Left kidney (tissue), 2 donors: Measurements from ENCODE around the gene SV2C. TPM values are rescaled to one million over a fixed set of nuclear protein-coding genes. Genes with fewer than 3 reads are reported as not detected.
A peak's percentile ranks its signal among the peaks of the same experiment; 100 is the strongest.

ENCODE experiments used
- DNase-seq: peaks from one replicate; pipeline ENCODE4 v3.0.0-alpha.2; 2013
- polyA plus RNA-seq: library from polyadenylated mRNA; unstranded; fragments of 120-200 nt; gene quantifications from one replicate; pipeline ENCODE4 v1.2.1, GENCODE V29; 2013; ENCODE audit not compliant: insufficient read length

The SV2C gene
- polyA plus RNA-seq, 1 donor, result 0.08 TPM

DNA sequence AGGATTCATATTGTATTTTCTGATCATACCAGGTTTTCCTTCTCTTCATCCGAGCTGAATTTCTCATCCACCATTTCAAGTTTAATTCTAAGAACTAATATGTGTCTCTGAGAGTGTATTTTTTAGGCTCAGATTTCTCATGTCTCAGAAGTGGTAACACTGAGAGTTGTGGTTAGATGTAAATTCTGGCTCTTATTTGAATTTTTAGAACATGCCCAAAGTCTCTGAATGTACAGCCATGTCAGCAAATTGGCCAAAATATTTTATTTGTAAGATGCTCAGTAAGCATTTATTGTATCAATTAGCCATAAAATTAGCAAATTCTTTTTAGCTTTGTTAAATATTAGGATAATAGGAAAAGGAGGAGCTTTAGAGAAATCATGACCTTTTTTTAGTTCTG lies 16.6 kb downstream of the SV2C start:
- no peak for DNase-seq

DNA sequence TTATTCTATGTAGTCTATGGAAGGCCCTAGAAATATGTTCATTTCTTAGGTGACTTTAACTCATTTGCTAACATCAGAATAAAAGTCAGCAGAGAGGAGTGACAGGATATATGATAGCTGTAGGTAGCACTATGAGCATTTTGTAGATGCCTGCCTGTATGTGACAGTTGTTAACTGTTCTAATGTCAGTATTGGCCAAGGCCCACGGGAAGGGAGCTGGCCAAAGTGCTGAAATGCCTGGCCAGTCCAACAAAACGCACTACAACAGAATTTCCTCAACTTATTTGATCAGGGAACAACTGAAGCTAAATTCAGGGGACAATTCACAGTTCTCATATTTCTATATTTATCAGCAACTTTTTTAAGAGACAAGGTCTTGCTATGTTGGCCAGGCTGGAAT lies 20.8 kb downstream of the SV2C start:
- peak; percentile 67 for DNase-seq

DNA sequence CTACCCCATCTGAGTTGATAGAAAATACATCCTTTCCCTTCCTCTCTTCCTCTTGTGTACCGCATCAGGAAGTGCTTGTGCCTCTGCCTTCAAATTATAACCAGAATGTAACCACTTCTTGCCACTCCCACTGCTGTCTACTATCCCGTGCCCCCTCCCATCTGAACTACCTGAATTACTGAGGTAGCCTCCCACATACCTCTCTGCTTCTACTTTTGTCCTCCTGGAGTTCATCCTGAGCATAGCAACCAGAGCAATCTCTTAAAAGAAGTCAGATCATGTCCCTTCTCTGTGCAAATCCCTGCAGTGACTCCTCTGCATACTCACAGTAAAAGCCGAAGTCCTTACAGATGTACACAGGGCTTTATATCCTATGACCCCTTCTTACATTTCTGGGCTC lies 23.0 kb downstream of the SV2C start:
- no peak for DNase-seq

DNA sequence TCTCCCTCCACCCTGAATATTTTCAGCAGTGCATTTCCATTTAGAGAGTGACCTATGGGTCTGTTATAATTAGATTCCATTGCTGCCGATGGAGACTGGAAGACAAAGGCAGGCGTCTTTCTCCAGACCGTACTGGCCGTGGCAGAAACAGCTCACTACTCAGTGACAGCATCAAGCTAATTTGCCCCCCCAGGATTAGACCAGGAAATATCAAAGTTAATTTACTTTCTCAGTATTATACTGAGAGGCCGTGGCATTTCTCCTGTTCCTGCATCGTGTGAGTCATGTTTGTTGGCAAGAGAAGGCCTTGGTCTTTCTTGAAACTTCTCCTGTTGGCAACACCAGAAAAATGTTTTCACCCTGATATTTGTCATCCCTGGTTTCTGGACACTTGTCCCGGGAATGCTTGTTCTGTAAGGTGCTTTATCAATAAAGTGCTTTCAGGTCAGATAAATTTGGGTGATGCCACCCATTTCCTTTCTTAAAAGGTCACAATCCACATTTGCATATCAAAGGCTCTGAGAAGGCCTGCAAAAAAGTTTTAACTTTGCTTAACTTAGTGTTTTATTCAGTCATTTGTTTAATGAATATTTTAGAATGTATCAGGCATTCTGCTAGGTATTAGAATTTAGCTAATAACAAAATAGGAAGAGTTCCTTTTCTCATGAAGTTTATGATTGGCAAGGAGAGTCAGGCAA lies 28.4 kb downstream of the SV2C start:
- DNase-seq, result no peak

DNA sequence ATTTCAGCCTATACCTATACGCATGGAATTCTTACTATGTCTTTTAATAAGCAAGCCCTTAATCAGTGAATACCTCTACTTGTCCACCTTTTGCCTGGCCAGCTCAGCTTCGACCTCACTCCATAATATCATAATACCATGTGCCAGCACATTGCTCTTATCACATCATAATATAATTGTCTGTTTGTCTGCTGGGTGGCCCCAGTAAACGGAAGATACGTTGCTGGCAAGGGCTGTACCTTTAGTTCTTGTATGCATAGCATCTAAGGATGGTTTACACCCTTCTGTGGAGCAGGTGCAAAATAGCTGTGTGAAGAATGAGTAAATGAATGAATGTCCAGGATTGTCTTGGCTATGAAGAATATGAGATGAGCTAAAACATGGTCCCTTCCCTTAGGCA lies 29.9 kb downstream of the SV2C start:
- no peak for DNase-seq

DNA sequence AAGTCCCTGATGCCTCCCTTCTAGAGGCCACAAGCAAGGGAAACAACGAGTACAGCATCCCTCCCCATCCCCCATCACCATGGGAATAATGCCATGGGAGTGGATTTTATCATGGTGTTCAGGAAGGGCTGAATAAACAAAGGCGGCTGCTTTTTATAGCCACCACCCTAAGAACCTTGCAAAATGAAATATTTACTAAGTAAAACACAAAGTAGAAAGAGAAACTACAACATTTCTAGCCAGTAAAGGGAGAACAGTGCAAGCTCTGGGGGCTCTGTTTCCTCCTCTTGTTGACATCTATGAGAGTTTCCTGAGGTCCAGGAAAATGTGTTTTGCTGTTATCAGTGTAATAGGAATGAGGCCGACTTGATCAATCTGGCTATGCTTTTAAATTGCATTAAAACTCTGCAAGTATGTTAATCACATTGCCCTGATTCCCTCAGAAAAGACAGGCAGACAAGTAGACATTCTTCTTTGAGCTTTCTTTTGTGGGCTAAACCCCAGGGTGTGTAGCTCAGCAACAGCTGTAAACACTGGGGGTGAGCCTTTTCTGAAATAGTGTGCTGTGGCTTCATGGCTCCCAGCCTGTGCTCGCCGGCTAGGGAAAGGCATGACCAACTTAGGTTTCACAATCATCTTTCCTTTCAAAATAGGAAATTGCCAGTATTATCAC lies 31.1 kb downstream of the SV2C start:
- DNase-seq, result no peak

DNA sequence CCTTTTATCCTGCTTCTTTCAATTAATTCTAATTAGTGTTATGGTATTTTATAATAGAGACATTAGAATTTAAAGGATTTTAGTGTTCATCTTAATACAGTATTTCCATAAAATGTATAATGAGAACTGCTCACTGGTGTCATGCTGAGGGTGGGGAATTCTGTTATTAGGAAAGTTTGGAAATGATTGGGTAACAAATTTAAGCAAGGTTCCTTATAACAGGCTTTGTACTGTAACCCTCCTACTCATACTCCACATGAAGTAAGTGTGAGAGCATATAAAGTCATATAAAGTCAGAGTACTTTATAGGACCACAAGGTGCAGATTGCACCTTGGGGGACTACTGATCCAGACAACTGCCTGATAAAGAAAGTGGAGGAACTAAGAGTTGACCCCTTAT lies 42.2 kb downstream of the SV2C start:
- DNase-seq, result no peak

DNA sequence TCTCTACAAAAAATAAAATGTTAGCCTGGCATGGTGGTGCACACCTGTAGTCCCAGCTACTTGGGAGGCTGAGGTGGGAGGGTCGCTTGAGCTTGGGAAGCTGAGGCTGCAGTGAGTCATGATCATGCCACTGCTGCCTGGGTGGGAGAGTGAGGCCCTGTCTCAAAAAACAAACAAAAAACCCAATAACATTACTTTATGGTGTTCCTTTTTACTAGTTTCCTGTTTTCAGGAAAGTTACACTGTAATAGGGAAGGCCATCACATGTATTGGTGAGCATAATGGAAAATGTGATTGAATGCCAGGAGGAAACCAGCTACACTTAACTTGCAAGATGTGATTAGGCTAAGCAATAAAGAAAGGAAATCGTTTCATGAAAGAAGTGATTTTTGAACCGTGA lies 42.7 kb downstream of the SV2C start:
- DNase-seq, result no peak

DNA sequence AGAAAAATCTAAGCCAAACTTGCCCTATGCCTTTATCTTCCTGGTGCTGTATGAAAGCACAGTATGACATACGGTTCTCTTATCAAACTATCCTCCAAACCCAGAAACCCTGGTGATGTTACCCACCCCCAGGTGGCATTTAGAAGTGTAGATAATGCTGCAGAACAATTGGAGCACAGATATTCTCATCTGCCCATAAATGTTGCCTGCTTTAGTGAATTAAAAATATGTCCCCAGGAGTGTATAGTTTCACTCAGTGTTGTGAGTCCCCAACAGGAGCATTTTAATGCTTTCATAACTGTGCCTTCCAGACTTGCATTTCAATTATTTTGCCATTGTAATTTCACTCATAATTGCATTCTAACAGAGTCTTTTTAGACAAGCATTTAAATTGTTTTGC lies 50.8 kb downstream of the SV2C start:
- DNase-seq, result no peak

DNA sequence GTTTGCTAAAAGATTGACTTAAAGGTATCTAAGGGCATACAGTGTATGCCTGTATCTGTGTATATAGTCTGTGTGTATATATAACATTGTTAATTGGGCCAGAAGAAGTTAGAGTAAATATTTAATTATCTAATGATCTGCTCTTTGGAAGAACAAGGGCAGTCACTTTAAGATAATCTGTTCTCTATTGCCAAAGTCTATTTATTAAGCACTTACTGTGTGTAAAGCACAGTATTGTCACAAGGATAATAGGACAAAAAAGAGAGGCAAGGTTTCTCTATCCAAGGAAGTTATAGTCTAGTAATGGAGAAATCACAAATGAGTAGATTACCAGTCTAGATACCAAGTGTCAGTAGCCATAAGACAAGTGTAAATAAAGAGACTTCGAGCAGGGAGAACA lies 51.5 kb downstream of the SV2C start:
- DNase-seq, result no peak

DNA sequence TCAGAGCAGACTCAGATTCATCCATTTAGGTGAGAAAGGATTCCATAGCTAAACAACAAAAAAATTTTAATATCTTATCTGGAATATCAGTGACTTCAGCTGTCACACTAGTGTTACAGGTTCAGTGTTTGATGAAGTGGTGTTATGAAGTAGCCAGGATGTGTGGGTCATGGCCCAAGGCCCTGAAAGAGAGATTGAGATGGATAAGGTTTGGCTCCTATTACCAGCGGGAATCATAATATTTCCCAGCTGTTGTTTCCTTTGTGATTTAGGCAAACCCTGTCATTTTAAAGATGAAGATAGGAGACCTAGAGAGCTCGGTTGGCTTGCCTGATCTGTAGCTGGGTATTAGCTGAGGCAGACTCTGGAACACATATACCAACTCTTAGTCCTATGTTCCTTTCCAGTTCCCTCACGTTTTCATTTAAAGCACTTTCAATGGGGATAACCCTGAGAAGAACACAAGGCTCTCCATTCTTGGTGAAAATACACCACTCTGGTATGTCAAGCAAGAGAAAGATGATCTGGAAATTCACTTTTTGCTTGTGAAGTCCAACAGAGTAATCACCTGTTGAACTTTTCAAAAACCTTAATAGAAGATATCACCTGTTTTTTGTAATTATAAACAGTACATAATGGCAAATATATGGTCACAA lies 54.8 kb downstream of the SV2C start:
- DNase-seq, result no peak

DNA sequence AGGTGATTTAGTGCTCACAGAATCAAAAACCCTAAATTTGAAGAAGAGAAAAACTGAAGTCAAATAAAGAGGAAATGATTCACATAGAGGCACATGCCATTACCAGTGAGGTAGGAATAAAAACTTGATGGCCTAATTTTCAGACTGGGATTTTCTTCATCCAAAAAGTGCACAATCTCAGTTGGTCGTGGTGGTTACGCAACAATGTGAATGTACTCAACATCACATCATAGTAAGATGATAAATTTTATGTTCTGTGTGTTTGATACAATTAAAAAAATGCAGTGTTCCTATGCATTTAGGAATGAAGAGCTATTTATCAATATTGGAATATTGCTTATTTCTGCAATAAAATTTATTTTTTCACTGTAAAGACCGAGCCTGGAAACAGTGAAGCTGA lies 60.7 kb downstream of the SV2C start:
- DNase-seq, result no peak

DNA sequence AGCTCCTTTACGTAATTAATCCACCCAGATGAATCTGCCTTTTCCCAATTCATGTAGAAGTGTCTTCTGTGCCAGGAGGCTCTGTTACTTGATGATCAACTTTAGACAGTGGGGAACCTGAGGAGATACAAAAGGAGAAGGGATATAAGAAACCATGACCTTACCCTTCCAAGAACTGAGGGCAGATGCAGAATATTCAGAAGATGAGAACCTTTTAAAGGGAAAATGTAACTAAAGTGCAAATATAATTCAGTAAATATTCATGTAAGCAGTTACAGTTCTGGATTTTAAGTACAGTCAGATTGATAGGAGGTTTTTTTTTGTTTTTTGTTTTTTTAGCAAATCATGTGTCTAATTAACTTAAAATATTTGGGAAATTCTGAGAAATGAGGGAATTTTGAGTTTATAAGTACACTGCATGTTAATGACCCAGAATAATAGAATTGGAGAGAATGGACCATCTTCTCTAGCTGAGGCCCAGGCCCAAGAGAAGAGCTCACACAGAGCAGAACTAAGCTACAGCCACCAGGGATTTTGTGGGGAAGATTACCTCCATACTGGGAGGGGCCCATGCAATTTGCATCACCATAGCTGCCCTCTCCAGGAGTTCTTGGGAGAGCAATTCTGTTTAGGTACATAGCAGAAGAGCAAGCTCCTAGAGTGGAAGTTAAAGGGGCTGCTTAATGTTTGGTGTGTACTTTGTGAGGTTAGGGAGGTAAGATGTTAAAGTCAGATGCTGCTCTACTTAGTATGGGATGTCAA lies 61.5 kb downstream of the SV2C start:
- DNase-seq, result no peak

DNA sequence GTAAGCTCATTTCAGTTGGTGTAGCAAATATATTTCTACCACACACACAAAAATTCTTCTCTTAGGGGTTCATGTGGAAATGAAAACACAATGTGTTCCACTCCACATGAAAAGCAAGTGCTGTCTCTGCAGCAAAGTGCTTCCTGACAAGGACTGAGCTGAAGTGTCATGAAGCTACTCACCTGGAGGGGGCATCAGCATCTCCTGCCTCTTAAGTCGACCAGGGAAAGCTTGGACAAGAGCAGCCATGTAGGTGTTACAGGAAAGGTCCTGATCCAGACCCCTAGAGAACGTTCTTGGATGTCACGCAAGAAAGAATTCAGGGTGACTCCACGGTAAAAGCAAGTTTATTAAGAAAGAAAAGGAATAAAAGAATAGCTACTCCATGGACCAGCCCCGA lies 62.8 kb downstream of the SV2C start:
- no peak for DNase-seq

DNA sequence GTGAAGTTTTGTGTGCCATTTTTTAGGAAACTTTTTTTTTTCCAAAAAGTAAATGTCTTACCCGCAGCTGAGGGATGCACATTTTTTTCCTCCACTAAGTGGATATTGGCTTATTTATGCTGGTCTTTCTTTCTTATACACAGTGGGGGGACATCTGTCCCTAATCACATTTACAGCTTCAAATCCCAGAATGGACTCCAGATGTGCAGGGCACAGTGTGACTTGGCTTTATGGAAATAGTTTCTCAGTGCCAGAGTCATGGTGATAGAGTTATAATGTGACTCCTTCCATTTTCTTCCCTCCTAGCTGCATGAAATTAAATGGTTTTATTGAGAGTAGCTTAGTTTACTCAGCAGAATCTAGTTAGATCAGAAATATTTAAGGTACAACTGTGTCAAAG lies 66.5 kb downstream of the SV2C start:
- DNase-seq, result no peak

DNA sequence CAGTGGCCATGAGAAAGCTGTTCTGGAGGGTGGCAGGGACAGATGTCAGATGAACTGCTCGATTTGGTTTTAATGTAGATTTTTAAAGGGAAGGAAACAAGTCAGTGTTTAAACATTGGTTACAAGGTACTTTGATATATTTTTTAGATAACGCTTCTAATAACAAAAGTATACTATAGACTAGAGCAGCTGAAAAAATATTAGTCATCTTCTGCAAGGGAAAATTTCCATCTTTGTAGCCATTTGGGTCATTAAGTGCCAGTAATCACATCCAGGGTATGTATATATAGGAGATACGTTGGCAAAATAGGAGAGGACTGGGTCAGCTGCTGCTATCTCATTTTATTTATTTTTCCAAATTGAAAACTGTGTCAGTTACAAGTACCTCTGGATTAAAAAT lies 69.0 kb downstream of the SV2C start:
- no peak for DNase-seq

DNA sequence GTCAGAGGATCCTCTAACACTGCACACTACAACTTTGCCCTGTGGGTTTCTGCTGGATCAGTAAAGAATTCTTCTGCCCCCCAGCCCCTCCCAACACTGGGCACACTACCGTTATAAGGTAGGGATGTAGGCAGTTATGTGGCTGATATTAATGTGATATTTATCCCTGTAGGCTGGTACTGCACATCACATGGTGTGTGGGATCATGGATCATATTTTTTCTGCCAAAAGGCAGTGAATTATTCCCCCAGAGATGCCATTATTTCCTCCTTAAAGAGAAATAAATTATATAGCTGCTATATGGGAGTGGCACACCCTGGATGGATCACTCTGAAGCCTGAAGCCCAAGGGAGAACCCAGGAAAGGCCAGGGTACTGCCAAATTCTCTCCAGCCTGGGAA lies 69.5 kb downstream of the SV2C start:
- no peak for DNase-seq

DNA sequence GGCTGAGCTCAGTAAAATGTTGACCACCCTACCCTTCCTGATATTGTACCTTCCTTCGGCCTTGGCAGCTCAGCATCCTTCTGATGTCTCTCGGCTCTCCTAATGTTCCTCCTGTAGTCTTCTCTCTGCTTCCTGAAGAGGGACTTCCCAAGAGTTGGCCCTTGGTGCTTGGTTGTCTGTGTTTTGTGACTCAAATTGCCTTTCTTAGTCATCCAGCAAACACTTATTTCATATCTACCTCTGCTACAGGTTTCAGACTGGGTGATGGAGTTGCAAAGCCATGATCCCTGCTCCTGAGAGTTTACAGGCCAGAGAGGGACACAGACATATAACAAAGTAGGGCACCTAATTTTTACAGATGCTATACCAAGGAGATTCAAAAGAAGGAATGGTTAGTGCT lies 70.1 kb downstream of the SV2C start:
- no peak for DNase-seq

DNA sequence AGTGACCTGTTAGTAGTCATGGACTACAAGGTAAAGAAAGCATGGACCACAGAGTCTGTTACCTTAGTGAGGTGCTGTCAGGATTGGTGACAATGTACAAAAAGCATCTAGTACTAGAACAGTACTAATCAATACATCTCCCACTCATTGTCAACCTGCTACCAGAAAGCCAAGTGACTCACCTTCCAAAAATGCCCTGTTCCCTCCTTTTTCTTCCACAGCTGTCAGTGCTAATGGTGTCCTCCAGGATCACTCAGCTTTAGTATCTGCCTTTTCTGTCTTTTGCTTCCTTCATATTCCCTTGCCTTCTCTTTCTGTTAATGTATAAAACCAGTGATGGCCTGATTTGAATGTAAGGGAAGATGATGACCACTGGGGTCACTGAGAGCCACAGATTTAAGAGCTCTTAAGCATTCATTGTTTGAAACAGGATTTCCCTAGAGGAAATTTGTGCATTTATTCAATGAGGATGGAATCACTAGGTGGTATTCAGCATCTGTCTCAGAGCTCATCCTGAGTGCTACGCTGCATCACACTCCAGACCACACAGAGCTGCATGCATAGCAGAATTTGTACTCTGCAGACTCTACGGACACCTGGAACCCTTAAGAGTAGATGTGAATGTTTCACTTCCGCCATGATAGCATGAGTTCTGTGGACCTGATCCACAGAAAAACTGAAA lies 71.0 kb downstream of the SV2C start:
- no peak for DNase-seq

DNA sequence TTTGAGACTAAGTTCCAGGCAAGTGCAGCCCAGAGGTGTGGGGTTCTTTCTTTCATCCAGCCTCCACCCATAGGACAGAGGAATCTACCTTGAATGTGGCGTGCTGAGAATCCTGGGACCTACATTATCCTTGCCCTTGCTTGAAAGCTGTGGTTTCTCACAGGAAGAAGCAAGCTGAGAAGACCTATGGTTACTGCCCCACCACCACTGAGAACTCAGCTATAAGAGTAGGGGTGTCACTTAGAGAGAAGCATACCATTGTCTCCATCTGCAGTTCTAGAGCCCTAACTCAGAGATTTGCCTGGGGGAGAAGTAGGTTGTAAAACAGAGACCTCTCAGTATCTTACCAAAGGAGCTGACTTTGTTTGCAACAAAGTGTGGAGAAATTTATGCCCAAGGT lies 72.4 kb downstream of the SV2C start:
- DNase-seq, result no peak

DNA sequence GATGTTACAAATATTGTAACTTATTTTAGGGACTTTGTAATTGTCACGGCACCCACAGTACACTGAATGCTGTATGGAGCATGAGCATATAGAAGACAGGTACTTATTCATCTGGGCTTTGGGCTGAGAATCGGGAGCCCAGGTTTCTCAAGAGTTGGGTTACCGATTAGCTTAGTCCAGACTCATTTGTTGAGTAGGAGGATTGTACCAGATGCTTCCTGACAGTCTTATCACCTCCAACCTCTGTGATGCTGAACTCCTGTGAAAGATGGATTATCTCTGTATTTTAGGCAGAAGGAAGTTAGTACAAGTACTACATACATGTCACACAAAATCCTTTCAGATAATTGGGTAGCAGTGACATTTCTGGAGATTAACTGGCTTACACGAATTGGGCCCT lies 79.2 kb downstream of the SV2C start:
- DNase-seq, result no peak

DNA sequence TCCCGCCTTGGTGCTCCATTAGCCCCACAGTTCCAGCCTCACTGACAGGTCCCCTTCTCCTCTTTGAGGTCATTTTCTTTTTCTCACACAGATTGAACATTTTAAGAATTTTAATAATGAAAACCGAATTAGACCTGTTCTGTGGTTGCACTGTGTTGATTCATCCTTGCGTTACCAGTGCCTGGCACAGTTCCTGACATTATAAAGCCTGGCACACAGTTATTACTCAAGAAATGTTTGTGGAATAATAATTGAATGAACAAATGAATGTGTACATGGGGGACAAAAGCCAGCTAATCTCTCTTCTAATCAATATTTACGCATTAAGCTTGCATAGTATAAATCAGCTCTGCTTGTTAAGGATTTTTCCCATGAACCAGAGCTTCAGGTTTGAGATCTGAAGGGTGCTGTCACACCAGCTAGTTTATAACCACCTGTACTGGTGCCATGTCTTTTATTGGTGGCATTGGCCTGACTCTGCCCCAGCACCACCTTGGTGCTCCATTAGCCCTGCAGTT lies 80.0 kb downstream of the SV2C start:
- no peak for DNase-seq
